ENCODE measurements around the gene HSF2BP. TPM values are rescaled to one million over a fixed set of nuclear protein-coding genes. Genes with fewer than 3 reads are reported as not detected.

The HSF2BP gene
- total RNA-seq, 3 donors from 2014 or later, result 1.7 to 2.1 (median 1.9) TPM

GRCh38 chr21:43646550-43647260, 12.6 kb downstream of the HSF2BP start:
- DNase-seq (peak; percentile 86), ATAC-seq (peak; percentile 99 to 100)
- H3K36me3 Mint-ChIP-seq (ENCODE audit: insufficient read depth), result no peaks in the 10 kb centered on the region
- H3K27me3 Mint-ChIP-seq (ENCODE audit: low read depth), result peaks cover 5% of the 10 kb centered on the region
- no peak overlapping the region for H3K4me3 Mint-ChIP-seq
- no peaks in the 10 kb centered on the region for H3K9me3 Mint-ChIP-seq
- peaks cover 19% of the 10 kb centered on the region for H3K4me1 Mint-ChIP-seq (ENCODE audit: low read depth)

- ATAC-seq (no peak), DNase-seq (no peak)
- Mint-ChIP-seq H3K9me3 (no peaks in the 10 kb centered on the region), H3K4me1 (ENCODE audit: low read depth) (peaks cover 19% of the 10 kb centered on the region), H3K27me3 (ENCODE audit: low read depth) (peaks cover 5% of the 10 kb centered on the region), H3K36me3 (ENCODE audit: insufficient read depth) (no peaks in the 10 kb centered on the region), H3K4me3 (no peak overlapping the region)
These were observed 13.3 kb downstream of the HSF2BP start for GRCh38 chr21:43645976-43646375.

- no peak for ATAC-seq
- no peaks in the 10 kb centered on the region for H3K36me3 Mint-ChIP-seq (ENCODE audit: insufficient read depth)
- H3K4me1 Mint-ChIP-seq (ENCODE audit: low read depth), result peaks cover 19% of the 10 kb centered on the region
- no peak for DNase-seq
- H3K27me3 Mint-ChIP-seq (ENCODE audit: low read depth), result peaks cover 5% of the 10 kb centered on the region
- H3K9me3 Mint-ChIP-seq, result no peaks in the 10 kb centered on the region
- H3K4me3 Mint-ChIP-seq, result no peak overlapping the region
These were observed 14.0 kb downstream of the HSF2BP start for GRCh38 chr21:43645136-43645891.

GRCh38 chr21:43644609-43645008, 14.7 kb downstream of the HSF2BP start:
- peaks cover 19% of the 10 kb centered on the region for H3K4me1 Mint-ChIP-seq (ENCODE audit: low read depth)
- no peaks in the 10 kb centered on the region for H3K36me3 Mint-ChIP-seq (ENCODE audit: insufficient read depth)
- H3K4me3 Mint-ChIP-seq, result no peak overlapping the region
- no peak for ATAC-seq
- H3K9me3 Mint-ChIP-seq, result no peaks in the 10 kb centered on the region
- no peak for DNase-seq
- peaks cover 5% of the 10 kb centered on the region for H3K27me3 Mint-ChIP-seq (ENCODE audit: low read depth)

- no peak for DNase-seq
- Mint-ChIP-seq H3K27me3 (ENCODE audit: low read depth) (peaks cover 5% of the 10 kb centered on the region), H3K4me1 (ENCODE audit: low read depth) (peaks cover 19% of the 10 kb centered on the region), H3K36me3 (ENCODE audit: insufficient read depth) (no peaks in the 10 kb centered on the region), H3K9me3 (no peaks in the 10 kb centered on the region), H3K4me3 (no peak overlapping the region)
- ATAC-seq, result no peak
These were observed 15.2 kb downstream of the HSF2BP start for GRCh38 chr21:43644071-43644470.

- H3K9me3 Mint-ChIP-seq, result no peaks in the 10 kb centered on the region
- ATAC-seq, result no peak
- peaks cover 2% of the 10 kb centered on the region for H3K27me3 Mint-ChIP-seq (ENCODE audit: low read depth)
These were observed 16.1 kb downstream of the HSF2BP start for GRCh38 chr21:43643193-43643592.

GRCh38 chr21:43640400-43640799, 18.9 kb downstream of the HSF2BP start:
- DNase-seq, result no peak
- Mint-ChIP-seq H3K27me3 (ENCODE audit: low read depth) (no peaks in the 10 kb centered on the region), H3K36me3 (ENCODE audit: insufficient read depth) (no peaks in the 10 kb centered on the region), H3K4me3 (no peak overlapping the region), H3K9me3 (no peaks in the 10 kb centered on the region), H3K4me1 (ENCODE audit: low read depth) (peaks cover 6% of the 10 kb centered on the region)
- ATAC-seq, result no peak

More at GRCh38 chr21:43643193-43643592, 16.1 kb downstream of the HSF2BP start:
- DNase-seq, result no peak
- Mint-ChIP-seq H3K4me3 (no peak overlapping the region), H3K36me3 (ENCODE audit: insufficient read depth) (no peaks in the 10 kb centered on the region), H3K4me1 (ENCODE audit: low read depth) (peaks cover 19% of the 10 kb centered on the region)

- Mint-ChIP-seq H3K4me1 (ENCODE audit: low read depth) (peaks cover 3% of the 10 kb centered on the region), H3K27me3 (ENCODE audit: low read depth) (no peaks in the 10 kb centered on the region), H3K9me3 (no peaks in the 10 kb centered on the region), H3K4me3 (no peak overlapping the region), H3K36me3 (ENCODE audit: insufficient read depth) (no peaks in the 10 kb centered on the region)
- DNase-seq (no peak), ATAC-seq (no peak)
These were observed 19.6 kb downstream of the HSF2BP start for GRCh38 chr21:43639470-43640353.

GRCh38 chr21:43637530-43638158, 21.6 kb downstream of the HSF2BP start:
- Mint-ChIP-seq H3K4me1 (ENCODE audit: low read depth) (no peaks in the 10 kb centered on the region), H3K36me3 (ENCODE audit: insufficient read depth) (no peaks in the 10 kb centered on the region), H3K4me3 (no peak overlapping the region), H3K9me3 (no peaks in the 10 kb centered on the region), H3K27me3 (ENCODE audit: low read depth) (no peaks in the 10 kb centered on the region)
- ATAC-seq (no peak), DNase-seq (no peak)

- Mint-ChIP-seq H3K36me3 (ENCODE audit: insufficient read depth) (no peaks in the 10 kb centered on the region), H3K9me3 (no peaks in the 10 kb centered on the region), H3K27me3 (ENCODE audit: low read depth) (no peaks in the 10 kb centered on the region), H3K4me3 (no peak overlapping the region), H3K4me1 (ENCODE audit: low read depth) (no peaks in the 10 kb centered on the region)
- DNase-seq, result no peak
- no peak for ATAC-seq
These were observed 23.9 kb downstream of the HSF2BP start for GRCh38 chr21:43635436-43635835.

GRCh38 chr21:43634618-43635017, 24.7 kb downstream of the HSF2BP start:
- Mint-ChIP-seq H3K9me3 (no peaks in the 10 kb centered on the region), H3K4me1 (ENCODE audit: low read depth) (no peaks in the 10 kb centered on the region), H3K27me3 (ENCODE audit: low read depth) (no peaks in the 10 kb centered on the region), H3K36me3 (ENCODE audit: insufficient read depth) (no peaks in the 10 kb centered on the region), H3K4me3 (no peak overlapping the region)
- DNase-seq (no peak), ATAC-seq (no peak)

GRCh38 chr21:43632373-43632905, 26.8 kb downstream of the HSF2BP start:
- H3K4me3 Mint-ChIP-seq, result no peak overlapping the region

GRCh38 chr21:43631411-43632107, 27.7 kb downstream of the HSF2BP start:
- H3K36me3 Mint-ChIP-seq (ENCODE audit: insufficient read depth), result peaks cover 3% of the 10 kb centered on the region
- no peaks in the 10 kb centered on the region for H3K27me3 Mint-ChIP-seq (ENCODE audit: low read depth)
- no peak for DNase-seq
- H3K4me3 Mint-ChIP-seq, result no peak overlapping the region
- no peak for ATAC-seq
- H3K9me3 Mint-ChIP-seq, result no peaks in the 10 kb centered on the region
- no peaks in the 10 kb centered on the region for H3K4me1 Mint-ChIP-seq (ENCODE audit: low read depth)

More at GRCh38 chr21:43632373-43632905, 26.8 kb downstream of the HSF2BP start:
- H3K27me3 Mint-ChIP-seq (ENCODE audit: low read depth), result no peaks in the 10 kb centered on the region
- H3K4me1 Mint-ChIP-seq (ENCODE audit: low read depth), result no peaks in the 10 kb centered on the region
- H3K9me3 Mint-ChIP-seq, result no peaks in the 10 kb centered on the region
- no peak for ATAC-seq
- no peak for DNase-seq
- H3K36me3 Mint-ChIP-seq (ENCODE audit: insufficient read depth), result peaks cover 3% of the 10 kb centered on the region
